ENCODE data around the gene ZBTB5.

ZBTB5 gene

DNA sequence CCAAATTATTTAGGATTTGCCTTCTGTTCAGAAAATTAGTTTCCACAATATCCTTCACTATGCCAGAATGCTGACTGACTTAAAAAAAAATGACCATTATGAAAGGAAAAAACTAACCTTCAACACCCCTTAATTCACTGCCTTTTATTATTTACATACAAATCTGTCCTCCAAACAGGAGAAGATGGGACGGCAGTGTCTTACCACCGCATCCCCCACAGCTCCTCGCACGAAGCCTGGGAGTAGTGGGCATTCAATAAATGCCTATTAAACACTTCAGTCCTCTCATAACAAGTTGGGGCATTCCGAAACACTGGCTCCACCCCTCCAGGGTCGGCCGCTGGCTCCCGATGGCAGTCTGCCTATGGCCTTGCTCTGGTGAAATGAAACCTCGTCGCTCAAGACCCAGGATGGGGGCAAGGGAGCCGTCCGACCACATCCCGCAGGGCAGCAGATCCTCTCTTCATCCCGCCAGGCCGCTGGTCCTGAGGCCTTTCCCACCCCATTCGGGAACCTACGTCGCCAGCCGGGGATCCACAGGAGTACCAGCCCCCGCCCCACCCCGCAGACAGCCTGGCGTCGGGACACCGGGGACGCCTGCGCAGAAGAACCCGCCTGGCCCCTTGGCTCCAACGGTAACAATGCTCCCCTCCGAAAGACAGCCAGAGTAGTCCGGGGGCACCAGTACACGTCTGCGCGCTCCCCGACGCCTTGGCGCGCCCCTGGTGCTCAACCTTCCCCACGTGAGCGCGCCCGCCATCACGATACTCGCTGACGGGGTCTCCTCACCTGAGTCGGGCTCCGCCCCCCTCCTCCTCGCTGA, 613 bp downstream of the ZBTB5 start:
- H3K23ac ChIP-seq (ENCODE audit: low read length) = no peak overlapping the region
- peak overlapping the region; percentile 92 for H4K91ac ChIP-seq (ENCODE audit: low read depth, low read length)
- peak overlapping the region; percentile 21 for H2AK5ac ChIP-seq (ENCODE audit: low read length)
- peak overlapping the region; percentile 86 for H3K18ac ChIP-seq (ENCODE audit: low read length)
- peak overlapping the region; percentile 86 for H3K4me3 ChIP-seq (ENCODE audit: low read depth, low read length)
- H4K8ac ChIP-seq (ENCODE audit: low read depth, low read length) = peak overlapping the region; percentile 88
- no peak overlapping the region for H2BK12ac ChIP-seq (ENCODE audit: low read length)
- peaks cover 24% of the 10 kb centered on the region for H3K79me2 ChIP-seq (ENCODE audit: control insufficient read depth, insufficient read depth, low read length, poor library complexity)
- H4K12ac ChIP-seq (ENCODE audit: low read depth, low read length) = peak overlapping the region; percentile 96
- H3K27me3 ChIP-seq (ENCODE audit: insufficient read depth, low read length) = no peaks in the 10 kb centered on the region
- H2BK5ac ChIP-seq (ENCODE audit: low read depth, low read length, poor library complexity) = peak overlapping the region; percentile 90
- peaks cover 4 to 8% of the 10 kb centered on the region in 2 experiments for H3K4me1 ChIP-seq (ENCODE audit: control insufficient read depth in 1 of 2, insufficient read depth in 2 of 2, low read length in 2 of 2)
- peak overlapping the region; percentile 64 for H2AFZ ChIP-seq (ENCODE audit: insufficient read depth, low read length, poor library complexity)
- H3K79me1 ChIP-seq (ENCODE audit: low read length) = peaks cover 18% of the 10 kb centered on the region
- H3K9me3 ChIP-seq (ENCODE audit: insufficient read depth, low read depth, low read length) = no peaks in the 10 kb centered on the region
- H3K27ac ChIP-seq (ENCODE audit: low read depth, low read length) = peak overlapping the region; percentile 96
- peak overlapping the region; percentile 86 for H3K4ac ChIP-seq (ENCODE audit: low read depth, low read length)
- H3K14ac ChIP-seq (ENCODE audit: low read length) = peak overlapping the region; percentile 76
- peak overlapping the region; percentile 74 for H3K9ac ChIP-seq (ENCODE audit: low read length)
- peak; percentile 69 to 79 for DNase-seq
- WGBS (ENCODE audit: extremely low coverage, insufficient coverage, insufficient read length) = no CpG with 5 or more reads among the region's 47 CpGs
- no peaks in the 10 kb centered on the region for H3K36me3 ChIP-seq (ENCODE audit: control insufficient read depth in 1 of 2, insufficient read depth in 2 of 2, low read length in 2 of 2)
- H2BK120ac ChIP-seq (ENCODE audit: insufficient read depth, low read length, poor library complexity) = peak overlapping the region; percentile 81
- peak overlapping the region; percentile 77 for H3K4me2 ChIP-seq (ENCODE audit: low read length)

DNA sequence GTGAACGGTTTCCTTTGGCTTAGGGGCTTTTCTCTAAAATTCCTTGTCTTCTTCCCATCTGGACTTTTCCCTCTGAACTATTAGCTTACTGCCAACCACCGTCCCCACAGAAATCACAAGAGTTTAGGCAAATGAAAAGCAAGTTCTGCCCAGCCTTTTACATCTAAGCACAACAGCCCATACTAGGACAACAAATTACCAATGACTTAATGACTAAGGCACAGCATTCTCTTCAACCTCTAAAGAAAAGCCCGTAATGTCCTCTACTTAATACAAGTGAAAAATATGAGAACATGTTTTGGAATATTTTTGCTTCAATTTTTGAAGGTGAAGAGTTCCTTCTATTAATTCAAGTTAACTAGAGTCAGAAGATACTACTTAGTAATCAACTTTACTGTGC, 1.2 kb downstream of the ZBTB5 start:
- Histone ChIP-seq H2BK12ac (ENCODE audit: low read length) (no peak overlapping the region), H2BK5ac (ENCODE audit: low read depth, low read length, poor library complexity) (no peak overlapping the region), H3K4me2 (ENCODE audit: low read length) (peak overlapping the region; percentile 55), H3K9me3 (ENCODE audit: insufficient read depth, low read depth, low read length) (no peaks in the 10 kb centered on the region), H3K4ac (ENCODE audit: low read depth, low read length) (peak overlapping the region; percentile 92), H4K8ac (ENCODE audit: low read depth, low read length) (no peak overlapping the region), H3K27ac (ENCODE audit: low read depth, low read length) (peak overlapping the region; percentile 20), H3K4me3 (ENCODE audit: low read depth, low read length) (no peak overlapping the region), H3K79me2 (ENCODE audit: control insufficient read depth, insufficient read depth, low read length, poor library complexity) (peaks cover 24% of the 10 kb centered on the region), H2BK120ac (ENCODE audit: insufficient read depth, low read length, poor library complexity) (no peak overlapping the region), H3K79me1 (ENCODE audit: low read length) (peaks cover 18% of the 10 kb centered on the region), H3K14ac (ENCODE audit: low read length) (no peak overlapping the region), H3K4me1 (ENCODE audit: control insufficient read depth in 1 of 2, insufficient read depth in 2 of 2, low read length in 2 of 2) (peaks cover 4 to 8% of the 10 kb centered on the region in 2 experiments), H2AK5ac (ENCODE audit: low read length) (no peak overlapping the region), H2AFZ (ENCODE audit: insufficient read depth, low read length, poor library complexity) (no peak overlapping the region), H3K27me3 (ENCODE audit: insufficient read depth, low read length) (no peaks in the 10 kb centered on the region), H3K23ac (ENCODE audit: low read length) (no peak overlapping the region), H4K91ac (ENCODE audit: low read depth, low read length) (no peak overlapping the region), H4K12ac (ENCODE audit: low read depth, low read length) (no peak overlapping the region), H3K18ac (ENCODE audit: low read length) (no peak overlapping the region), H3K9ac (ENCODE audit: low read length) (no peak overlapping the region), H3K36me3 (ENCODE audit: control insufficient read depth in 1 of 2, insufficient read depth in 2 of 2, low read length in 2 of 2) (no peaks in the 10 kb centered on the region)
- no CpG with 5 or more reads among the region's 3 CpGs for WGBS (ENCODE audit: extremely low coverage, insufficient coverage, insufficient read length)
- no peak for DNase-seq

DNA sequence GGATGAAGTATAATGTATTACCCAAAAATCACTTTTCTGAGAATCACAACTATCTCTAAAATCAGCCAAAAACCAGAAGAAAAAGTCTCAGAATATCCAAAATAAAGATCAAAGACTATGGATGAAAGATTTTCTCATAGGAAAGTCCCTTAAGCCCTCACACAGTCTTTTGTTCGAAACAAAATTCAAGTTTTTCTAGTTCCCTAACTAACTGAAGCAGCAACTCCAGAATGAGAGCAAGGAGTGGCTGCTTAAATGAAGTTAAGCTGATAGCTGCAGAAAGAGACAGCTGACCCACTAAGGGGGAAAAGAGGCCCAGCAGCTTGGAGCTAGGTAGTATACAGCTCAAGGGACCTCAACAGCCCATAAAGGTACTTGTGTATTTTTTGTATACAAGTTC, 8.4 kb downstream of the ZBTB5 start:
- Histone ChIP-seq H2AK5ac (ENCODE audit: low read length) (no peak overlapping the region), H3K4me3 (ENCODE audit: low read depth, low read length) (no peak overlapping the region), H4K8ac (ENCODE audit: low read depth, low read length) (no peak overlapping the region), H3K4me2 (ENCODE audit: low read length) (no peak overlapping the region), H3K27ac (ENCODE audit: low read depth, low read length) (no peak overlapping the region), H3K14ac (ENCODE audit: low read length) (no peak overlapping the region), H3K36me3 (ENCODE audit: control insufficient read depth in 1 of 2, insufficient read depth in 2 of 2, low read length in 2 of 2) (peaks cover 0 to 5% of the 10 kb centered on the region in 2 experiments), H3K9ac (ENCODE audit: low read length) (no peak overlapping the region), H3K4me1 (ENCODE audit: control insufficient read depth in 1 of 2, insufficient read depth in 2 of 2, low read length in 2 of 2) (peaks cover 0 to 1% of the 10 kb centered on the region in 2 experiments), H3K27me3 (ENCODE audit: insufficient read depth, low read length) (no peaks in the 10 kb centered on the region), H2BK5ac (ENCODE audit: low read depth, low read length, poor library complexity) (no peak overlapping the region), H2AFZ (ENCODE audit: insufficient read depth, low read length, poor library complexity) (no peak overlapping the region), H3K4ac (ENCODE audit: low read depth, low read length) (no peak overlapping the region), H3K23ac (ENCODE audit: low read length) (no peak overlapping the region), H3K79me1 (ENCODE audit: low read length) (no peaks in the 10 kb centered on the region), H3K79me2 (ENCODE audit: control insufficient read depth, insufficient read depth, low read length, poor library complexity) (peaks cover 4% of the 10 kb centered on the region), H2BK12ac (ENCODE audit: low read length) (no peak overlapping the region), H3K18ac (ENCODE audit: low read length) (no peak overlapping the region), H2BK120ac (ENCODE audit: insufficient read depth, low read length, poor library complexity) (no peak overlapping the region), H4K91ac (ENCODE audit: low read depth, low read length) (no peak overlapping the region), H4K12ac (ENCODE audit: low read depth, low read length) (no peak overlapping the region), H3K9me3 (ENCODE audit: insufficient read depth, low read depth, low read length) (no peaks in the 10 kb centered on the region)
- DNase-seq = no peak
- no CpG with 5 or more reads among the region's 1 CpG for WGBS (ENCODE audit: extremely low coverage, insufficient coverage, insufficient read length)

GRCh38 chr9:37455884-37456647, 9.2 kb downstream of the ZBTB5 start:
- Histone ChIP-seq H3K4me2 (ENCODE audit: low read length) (no peak overlapping the region), H3K4ac (ENCODE audit: low read depth, low read length) (no peak overlapping the region), H3K79me1 (ENCODE audit: low read length) (no peaks in the 10 kb centered on the region), H4K8ac (ENCODE audit: low read depth, low read length) (no peak overlapping the region), H3K23ac (ENCODE audit: low read length) (no peak overlapping the region), H3K14ac (ENCODE audit: low read length) (no peak overlapping the region), H3K36me3 (ENCODE audit: control insufficient read depth in 1 of 2, insufficient read depth in 2 of 2, low read length in 2 of 2) (peaks cover 0 to 5% of the 10 kb centered on the region in 2 experiments), H3K4me3 (ENCODE audit: low read depth, low read length) (no peak overlapping the region), H3K27me3 (ENCODE audit: insufficient read depth, low read length) (no peaks in the 10 kb centered on the region), H3K27ac (ENCODE audit: low read depth, low read length) (no peak overlapping the region), H4K12ac (ENCODE audit: low read depth, low read length) (no peak overlapping the region), H3K79me2 (ENCODE audit: control insufficient read depth, insufficient read depth, low read length, poor library complexity) (peaks cover 2% of the 10 kb centered on the region), H4K91ac (ENCODE audit: low read depth, low read length) (no peak overlapping the region), H3K18ac (ENCODE audit: low read length) (no peak overlapping the region), H2AK5ac (ENCODE audit: low read length) (no peak overlapping the region), H2AFZ (ENCODE audit: insufficient read depth, low read length, poor library complexity) (no peak overlapping the region), H2BK5ac (ENCODE audit: low read depth, low read length, poor library complexity) (no peak overlapping the region), H2BK120ac (ENCODE audit: insufficient read depth, low read length, poor library complexity) (no peak overlapping the region), H3K9me3 (ENCODE audit: insufficient read depth, low read depth, low read length) (no peaks in the 10 kb centered on the region), H2BK12ac (ENCODE audit: low read length) (no peak overlapping the region), H3K4me1 (ENCODE audit: control insufficient read depth in 1 of 2, insufficient read depth in 2 of 2, low read length in 2 of 2) (peaks cover 0 to 1% of the 10 kb centered on the region in 2 experiments), H3K9ac (ENCODE audit: low read length) (no peak overlapping the region)
- no peak for DNase-seq
- no CpG with 5 or more reads among the region's 7 CpGs for WGBS (ENCODE audit: extremely low coverage, insufficient coverage, insufficient read length)

Data from trophoblast cell (in vitro differentiated cells and primary cell).